ENCODE measurements around the gene CDK6. TPM values are rescaled to one million over a fixed set of nuclear protein-coding genes. Genes with fewer than 3 reads are reported as not detected.

CDK6 gene
- total and polyA plus RNA-seq, 2 experiments from 2014 or later, result 7.4 to 23.7 TPM

DNA sequence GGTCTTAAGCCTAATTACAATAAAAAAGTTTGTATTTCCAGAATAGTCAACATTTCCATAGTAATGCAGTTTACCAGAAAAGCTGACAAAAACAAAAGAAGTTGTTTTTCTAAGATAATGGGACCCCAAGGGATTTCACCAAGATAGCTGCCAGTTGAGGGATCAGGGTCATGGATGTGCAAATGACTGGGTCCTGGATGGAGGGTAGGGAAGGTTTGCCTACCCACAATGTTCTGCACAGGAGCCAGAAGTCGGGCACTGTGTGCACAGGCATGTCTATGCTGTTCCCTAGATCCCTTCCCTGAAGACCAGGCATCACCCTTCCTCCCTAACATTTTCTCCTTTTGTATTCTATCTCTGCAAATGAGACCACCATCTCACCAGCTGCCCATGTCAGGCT lies 152.1 kb downstream of the CDK6 start:
- peaks cover 25% of the 10 kb centered on the region for H3K27me3 ChIP-seq (ENCODE audit: insufficient read depth)
- H3K4me1 ChIP-seq (ENCODE audit: insufficient read depth), result peaks cover 27% of the 10 kb centered on the region
- H3K27ac ChIP-seq (ENCODE audit: low read depth), result no peak overlapping the region
- Mint-ChIP-seq H3K27ac (no peak overlapping the region), H3K4me3 (no peak overlapping the region), H3K9me3 (no peaks in the 10 kb centered on the region), H3K36me3 (ENCODE audit: low read depth) (no peaks in the 10 kb centered on the region), H3K27me3 (ENCODE audit: insufficient read depth, low read depth, poor library complexity) (peaks cover 8% of the 10 kb centered on the region), H3K4me1 (peaks cover 38% of the 10 kb centered on the region)
- no peaks in the 10 kb centered on the region for H3K9me2 ChIP-seq (ENCODE audit: insufficient read depth)
- no peaks in the 10 kb centered on the region for H3K36me3 ChIP-seq (ENCODE audit: insufficient read depth)
- H3K4me2 ChIP-seq, result peak overlapping the region; percentile 41
- ATAC-seq (peak; percentile 89), DNase-seq (ENCODE audit: low spot score) (peak; percentile 14)
- H4K20me1 ChIP-seq (replicated peaks; ENCODE audit: insufficient read depth), result no peaks in the 10 kb centered on the region
- H3K4me3 ChIP-seq, result no peak overlapping the region; the same call in 1 of the 2 replicates
- no peaks in the 10 kb centered on the region for H3F3A ChIP-seq (replicated peaks; ENCODE audit: low read depth)
- TF ChIP-seq EZH2 (IDR thresholded peaks at IDR 0.05; ENCODE audit: low read depth, unreplicated experiment) (no peak), CREB1 (CRISPR knock-in tag; IDR thresholded peaks at IDR 0.05; ENCODE audit: low read depth) (no peak), JUNB (IDR thresholded peaks at IDR 0.05; ENCODE audit: unreplicated experiment) (no peak), ZNF114 (CRISPR knock-in tag; IDR thresholded peaks at IDR 0.05) (no peak), ZNF331 (CRISPR knock-in tag; IDR thresholded peaks at IDR 0.05; ENCODE audit: low read depth) (no peak), STAT1 (IDR thresholded peaks at IDR 0.05; ENCODE audit: unreplicated experiment) (no peak), EZH2phosphoT487 (IDR thresholded peaks at IDR 0.05; ENCODE audit: unreplicated experiment) (no peak), POLR2AphosphoS5 (IDR thresholded peaks at IDR 0.05; ENCODE audit: low read depth) (no peak), NANOG (IDR thresholded peaks at IDR 0.05; ENCODE audit: borderline replicate concordance) (no peak)
- TF ChIP-seq, protein P1, sequence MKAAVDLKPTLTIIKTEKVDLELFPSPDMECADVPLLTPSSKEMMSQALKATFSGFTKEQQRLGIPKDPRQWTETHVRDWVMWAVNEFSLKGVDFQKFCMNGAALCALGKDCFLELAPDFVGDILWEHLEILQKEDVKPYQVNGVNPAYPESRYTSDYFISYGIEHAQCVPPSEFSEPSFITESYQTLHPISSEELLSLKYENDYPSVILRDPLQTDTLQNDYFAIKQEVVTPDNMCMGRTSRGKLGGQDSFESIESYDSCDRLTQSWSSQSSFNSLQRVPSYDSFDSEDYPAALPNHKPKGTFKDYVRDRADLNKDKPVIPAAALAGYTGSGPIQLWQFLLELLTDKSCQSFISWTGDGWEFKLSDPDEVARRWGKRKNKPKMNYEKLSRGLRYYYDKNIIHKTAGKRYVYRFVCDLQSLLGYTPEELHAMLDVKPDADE (IDR thresholded peaks at IDR 0.05), result no peak
- TF ChIP-seq, protein P2, sequence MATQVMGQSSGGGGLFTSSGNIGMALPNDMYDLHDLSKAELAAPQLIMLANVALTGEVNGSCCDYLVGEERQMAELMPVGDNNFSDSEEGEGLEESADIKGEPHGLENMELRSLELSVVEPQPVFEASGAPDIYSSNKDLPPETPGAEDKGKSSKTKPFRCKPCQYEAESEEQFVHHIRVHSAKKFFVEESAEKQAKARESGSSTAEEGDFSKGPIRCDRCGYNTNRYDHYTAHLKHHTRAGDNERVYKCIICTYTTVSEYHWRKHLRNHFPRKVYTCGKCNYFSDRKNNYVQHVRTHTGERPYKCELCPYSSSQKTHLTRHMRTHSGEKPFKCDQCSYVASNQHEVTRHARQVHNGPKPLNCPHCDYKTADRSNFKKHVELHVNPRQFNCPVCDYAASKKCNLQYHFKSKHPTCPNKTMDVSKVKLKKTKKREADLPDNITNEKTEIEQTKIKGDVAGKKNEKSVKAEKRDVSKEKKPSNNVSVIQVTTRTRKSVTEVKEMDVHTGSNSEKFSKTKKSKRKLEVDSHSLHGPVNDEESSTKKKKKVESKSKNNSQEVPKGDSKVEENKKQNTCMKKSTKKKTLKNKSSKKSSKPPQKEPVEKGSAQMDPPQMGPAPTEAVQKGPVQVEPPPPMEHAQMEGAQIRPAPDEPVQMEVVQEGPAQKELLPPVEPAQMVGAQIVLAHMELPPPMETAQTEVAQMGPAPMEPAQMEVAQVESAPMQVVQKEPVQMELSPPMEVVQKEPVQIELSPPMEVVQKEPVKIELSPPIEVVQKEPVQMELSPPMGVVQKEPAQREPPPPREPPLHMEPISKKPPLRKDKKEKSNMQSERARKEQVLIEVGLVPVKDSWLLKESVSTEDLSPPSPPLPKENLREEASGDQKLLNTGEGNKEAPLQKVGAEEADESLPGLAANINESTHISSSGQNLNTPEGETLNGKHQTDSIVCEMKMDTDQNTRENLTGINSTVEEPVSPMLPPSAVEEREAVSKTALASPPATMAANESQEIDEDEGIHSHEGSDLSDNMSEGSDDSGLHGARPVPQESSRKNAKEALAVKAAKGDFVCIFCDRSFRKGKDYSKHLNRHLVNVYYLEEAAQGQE (IDR thresholded peaks at IDR 0.05; ENCODE audit: unreplicated experiment), result no peak
- TF ChIP-seq, protein P3, sequence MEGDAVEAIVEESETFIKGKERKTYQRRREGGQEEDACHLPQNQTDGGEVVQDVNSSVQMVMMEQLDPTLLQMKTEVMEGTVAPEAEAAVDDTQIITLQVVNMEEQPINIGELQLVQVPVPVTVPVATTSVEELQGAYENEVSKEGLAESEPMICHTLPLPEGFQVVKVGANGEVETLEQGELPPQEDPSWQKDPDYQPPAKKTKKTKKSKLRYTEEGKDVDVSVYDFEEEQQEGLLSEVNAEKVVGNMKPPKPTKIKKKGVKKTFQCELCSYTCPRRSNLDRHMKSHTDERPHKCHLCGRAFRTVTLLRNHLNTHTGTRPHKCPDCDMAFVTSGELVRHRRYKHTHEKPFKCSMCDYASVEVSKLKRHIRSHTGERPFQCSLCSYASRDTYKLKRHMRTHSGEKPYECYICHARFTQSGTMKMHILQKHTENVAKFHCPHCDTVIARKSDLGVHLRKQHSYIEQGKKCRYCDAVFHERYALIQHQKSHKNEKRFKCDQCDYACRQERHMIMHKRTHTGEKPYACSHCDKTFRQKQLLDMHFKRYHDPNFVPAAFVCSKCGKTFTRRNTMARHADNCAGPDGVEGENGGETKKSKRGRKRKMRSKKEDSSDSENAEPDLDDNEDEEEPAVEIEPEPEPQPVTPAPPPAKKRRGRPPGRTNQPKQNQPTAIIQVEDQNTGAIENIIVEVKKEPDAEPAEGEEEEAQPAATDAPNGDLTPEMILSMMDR (conservative IDR thresholded peaks at IDR 0.05; ENCODE audit: low read depth in 2 of 2), result no peak
- TF ChIP-seq, protein P4, sequence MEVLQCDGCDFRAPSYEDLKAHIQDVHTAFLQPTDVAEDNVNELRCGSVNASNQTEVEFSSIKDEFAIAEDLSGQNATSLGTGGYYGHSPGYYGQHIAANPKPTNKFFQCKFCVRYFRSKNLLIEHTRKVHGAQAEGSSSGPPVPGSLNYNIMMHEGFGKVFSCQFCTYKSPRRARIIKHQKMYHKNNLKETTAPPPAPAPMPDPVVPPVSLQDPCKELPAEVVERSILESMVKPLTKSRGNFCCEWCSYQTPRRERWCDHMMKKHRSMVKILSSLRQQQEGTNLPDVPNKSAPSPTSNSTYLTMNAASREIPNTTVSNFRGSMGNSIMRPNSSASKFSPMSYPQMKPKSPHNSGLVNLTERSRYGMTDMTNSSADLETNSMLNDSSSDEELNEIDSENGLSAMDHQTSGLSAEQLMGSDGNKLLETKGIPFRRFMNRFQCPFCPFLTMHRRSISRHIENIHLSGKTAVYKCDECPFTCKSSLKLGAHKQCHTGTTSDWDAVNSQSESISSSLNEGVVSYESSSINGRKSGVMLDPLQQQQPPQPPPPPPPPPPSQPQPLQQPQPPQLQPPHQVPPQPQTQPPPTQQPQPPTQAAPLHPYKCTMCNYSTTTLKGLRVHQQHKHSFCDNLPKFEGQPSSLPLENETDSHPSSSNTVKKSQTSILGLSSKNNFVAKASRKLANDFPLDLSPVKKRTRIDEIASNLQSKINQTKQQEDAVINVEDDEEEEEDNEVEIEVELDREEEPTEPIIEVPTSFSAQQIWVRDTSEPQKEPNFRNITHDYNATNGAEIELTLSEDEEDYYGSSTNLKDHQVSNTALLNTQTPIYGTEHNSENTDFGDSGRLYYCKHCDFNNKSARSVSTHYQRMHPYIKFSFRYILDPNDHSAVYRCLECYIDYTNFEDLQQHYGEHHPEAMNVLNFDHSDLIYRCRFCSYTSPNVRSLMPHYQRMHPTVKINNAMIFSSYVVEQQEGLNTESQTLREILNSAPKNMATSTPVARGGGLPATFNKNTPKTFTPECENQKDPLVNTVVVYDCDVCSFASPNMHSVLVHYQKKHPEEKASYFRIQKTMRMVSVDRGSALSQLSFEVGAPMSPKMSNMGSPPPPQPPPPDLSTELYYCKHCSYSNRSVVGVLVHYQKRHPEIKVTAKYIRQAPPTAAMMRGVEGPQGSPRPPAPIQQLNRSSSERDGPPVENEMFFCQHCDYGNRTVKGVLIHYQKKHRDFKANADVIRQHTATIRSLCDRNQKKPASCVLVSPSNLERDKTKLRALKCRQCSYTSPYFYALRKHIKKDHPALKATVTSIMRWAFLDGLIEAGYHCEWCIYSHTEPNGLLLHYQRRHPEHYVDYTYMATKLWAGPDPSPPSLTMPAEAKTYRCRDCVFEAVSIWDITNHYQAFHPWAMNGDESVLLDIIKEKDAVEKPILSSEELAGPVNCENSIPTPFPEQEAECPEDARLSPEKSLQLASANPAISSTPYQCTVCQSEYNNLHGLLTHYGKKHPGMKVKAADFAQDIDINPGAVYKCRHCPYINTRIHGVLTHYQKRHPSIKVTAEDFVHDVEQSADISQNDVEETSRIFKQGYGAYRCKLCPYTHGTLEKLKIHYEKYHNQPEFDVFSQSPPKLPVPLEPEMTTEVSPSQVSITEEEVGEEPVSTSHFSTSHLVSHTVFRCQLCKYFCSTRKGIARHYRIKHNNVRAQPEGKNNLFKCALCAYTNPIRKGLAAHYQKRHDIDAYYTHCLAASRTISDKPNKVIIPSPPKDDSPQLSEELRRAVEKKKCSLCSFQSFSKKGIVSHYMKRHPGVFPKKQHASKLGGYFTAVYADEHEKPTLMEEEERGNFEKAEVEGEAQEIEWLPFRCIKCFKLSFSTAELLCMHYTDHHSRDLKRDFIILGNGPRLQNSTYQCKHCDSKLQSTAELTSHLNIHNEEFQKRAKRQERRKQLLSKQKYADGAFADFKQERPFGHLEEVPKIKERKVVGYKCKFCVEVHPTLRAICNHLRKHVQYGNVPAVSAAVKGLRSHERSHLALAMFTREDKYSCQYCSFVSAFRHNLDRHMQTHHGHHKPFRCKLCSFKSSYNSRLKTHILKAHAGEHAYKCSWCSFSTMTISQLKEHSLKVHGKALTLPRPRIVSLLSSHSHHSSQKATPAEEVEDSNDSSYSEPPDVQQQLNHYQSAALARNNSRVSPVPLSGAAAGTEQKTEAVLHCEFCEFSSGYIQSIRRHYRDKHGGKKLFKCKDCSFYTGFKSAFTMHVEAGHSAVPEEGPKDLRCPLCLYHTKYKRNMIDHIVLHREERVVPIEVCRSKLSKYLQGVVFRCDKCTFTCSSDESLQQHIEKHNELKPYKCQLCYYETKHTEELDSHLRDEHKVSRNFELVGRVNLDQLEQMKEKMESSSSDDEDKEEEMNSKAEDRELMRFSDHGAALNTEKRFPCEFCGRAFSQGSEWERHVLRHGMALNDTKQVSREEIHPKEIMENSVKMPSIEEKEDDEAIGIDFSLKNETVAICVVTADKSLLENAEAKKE (CRISPR knock-in tag; IDR thresholded peaks at IDR 0.05), result no peak
- no peaks in the 10 kb centered on the region for H3K79me2 ChIP-seq (replicated peaks; ENCODE audit: insufficient read depth)
- H2AFZ ChIP-seq, result no peak overlapping the region
